K562 (cell line): ENCODE data around the gene MARCO.

ENCODE experiments used
- CHD2 ChIP-seq: IDR thresholded peaks from 2 replicates; pipeline ENCODE4 v1.6.1; 2011; ENCODE audit warnings: low read depth, low read length
- NR3C1 ChIP-seq: sonication (generic); formaldehyde crosslinking; IDR thresholded peaks from 2 replicates; pipeline ENCODE4 v1.8.1; 2022; ENCODE audit warnings: missing genetic modification reagents
- POLR2A ChIP-seq: fragments of 450-650 bp; conservative IDR thresholded peaks from 2 replicates; pipeline ENCODE4 v1.6.1; 2016
- SMAD3 ChIP-seq: fragments of 450-650 bp; formaldehyde crosslinking; conservative IDR thresholded peaks from 2 replicates; pipeline ENCODE4 v1.4.0; 2020; ENCODE audit warnings: mild to moderate bottlenecking
- ZNF274 ChIP-seq: IDR thresholded peaks from 2 replicates; pipeline ENCODE4 v1.6.1; 2011; ENCODE audit warnings: low read depth, mild to moderate bottlenecking, low read length, moderate library complexity, borderline replicate concordance
- ZNF444 ChIP-seq: fragments of 250-450 bp; sonication (Bioruptor Pico); IDR thresholded peaks from 2 replicates; pipeline ENCODE4 v1.4.0; 2020; ENCODE audit warnings: mild to moderate bottlenecking, moderate library complexity
- TF ChIP-seq, protein P1 (sequence below), 2 experiments: IDR thresholded peaks; 2 replicates each; pipeline ENCODE4 v1.6.1; 2011; ENCODE audit warnings: borderline replicate concordance in 1 of 2, control low read depth in 1 of 2, low read depth in 1 of 2, low read length in 1 of 2, mild to moderate bottlenecking in 1 of 2, mixed read lengths in 1 of 2, moderate library complexity in 1 of 2; ENCODE audit not compliant: insufficient read depth in 1 of 2, insufficient read length in 1 of 2, poor library complexity in 1 of 2, severe bottlenecking in 1 of 2; ENCODE audit errors: extremely low read depth in 1 of 2

DNA sequence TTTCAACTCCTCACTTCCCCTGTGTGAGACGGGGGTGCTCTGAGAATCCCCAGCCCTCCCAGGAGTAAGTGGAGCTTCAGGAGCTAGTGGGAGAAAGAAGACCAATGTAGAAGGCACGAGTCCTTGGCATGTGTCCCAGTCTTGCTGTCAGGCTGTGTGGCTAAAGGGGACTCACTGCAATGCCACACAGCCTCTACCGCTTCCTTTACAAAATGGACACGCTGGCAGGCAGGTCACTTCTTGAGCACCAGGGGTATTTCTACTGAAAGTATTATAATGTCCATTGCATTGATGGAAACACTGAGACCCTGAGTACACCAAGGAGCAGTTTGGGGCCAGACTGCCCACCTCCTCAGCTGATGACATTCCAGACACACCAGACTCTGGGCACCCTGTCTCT is 35.8 kb upstream of the MARCO start:
- no peak for TF ChIP-seq CHD2
- TF ChIP-seq SMAD3, result no peak
- TF ChIP-seq ZNF444 (CRISPR knock-in tag), result no peak
- TF ChIP-seq POLR2A, result no peak
- no peak for TF ChIP-seq ZNF274
- TF ChIP-seq, protein P1, sequence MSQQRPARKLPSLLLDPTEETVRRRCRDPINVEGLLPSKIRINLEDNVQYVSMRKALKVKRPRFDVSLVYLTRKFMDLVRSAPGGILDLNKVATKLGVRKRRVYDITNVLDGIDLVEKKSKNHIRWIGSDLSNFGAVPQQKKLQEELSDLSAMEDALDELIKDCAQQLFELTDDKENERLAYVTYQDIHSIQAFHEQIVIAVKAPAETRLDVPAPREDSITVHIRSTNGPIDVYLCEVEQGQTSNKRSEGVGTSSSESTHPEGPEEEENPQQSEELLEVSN (IDR thresholded peaks at IDR 0.05; ENCODE audit: borderline replicate concordance in 1 of 2, extremely low read depth in 1 of 2, insufficient read depth in 1 of 2, insufficient read length in 1 of 2, low read depth in 1 of 2, low read length in 1 of 2, poor library complexity in 1 of 2, severe bottlenecking in 1 of 2), result no peak
- no peak for TF ChIP-seq NR3C1
